Activated CD4-positive, CD25-positive, alpha-beta regulatory T cell (primary cell): ENCODE results near the gene SHISAL1.

Experiments used
- DNase-seq, 4 experiments: peaks; one replicate each; lab custom pipeline; 2025; lab: John Stamatoyannopoulos, UW

Gene SHISAL1

DNA sequence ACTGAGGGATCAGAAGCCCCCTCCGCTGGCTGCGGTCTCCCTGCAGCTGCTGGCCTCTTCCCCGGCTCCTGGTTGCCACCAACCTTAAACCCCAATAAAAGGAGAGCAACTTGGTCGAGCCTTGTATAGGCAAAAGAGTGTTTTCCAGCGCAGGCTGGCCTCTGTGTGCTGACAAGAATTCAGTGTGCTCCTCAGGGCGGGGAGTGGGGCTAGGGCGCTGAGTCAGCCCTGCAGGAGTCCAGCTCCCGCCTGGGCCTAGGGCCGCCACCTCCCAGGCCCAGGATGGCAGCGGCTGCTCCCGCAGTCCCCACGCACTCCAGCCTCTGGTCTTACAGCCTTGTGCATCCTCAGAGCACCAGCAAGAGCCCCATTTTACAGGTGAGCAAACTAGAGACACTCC, at the start of gene SHISAL1:
TSS of gene SHISAL1 (minus strand) at position 186 of the 400 bp plus-strand sequence. CDS start 12,006 bp downstream, outside the sequence.
- no peak for DNase-seq

DNA sequence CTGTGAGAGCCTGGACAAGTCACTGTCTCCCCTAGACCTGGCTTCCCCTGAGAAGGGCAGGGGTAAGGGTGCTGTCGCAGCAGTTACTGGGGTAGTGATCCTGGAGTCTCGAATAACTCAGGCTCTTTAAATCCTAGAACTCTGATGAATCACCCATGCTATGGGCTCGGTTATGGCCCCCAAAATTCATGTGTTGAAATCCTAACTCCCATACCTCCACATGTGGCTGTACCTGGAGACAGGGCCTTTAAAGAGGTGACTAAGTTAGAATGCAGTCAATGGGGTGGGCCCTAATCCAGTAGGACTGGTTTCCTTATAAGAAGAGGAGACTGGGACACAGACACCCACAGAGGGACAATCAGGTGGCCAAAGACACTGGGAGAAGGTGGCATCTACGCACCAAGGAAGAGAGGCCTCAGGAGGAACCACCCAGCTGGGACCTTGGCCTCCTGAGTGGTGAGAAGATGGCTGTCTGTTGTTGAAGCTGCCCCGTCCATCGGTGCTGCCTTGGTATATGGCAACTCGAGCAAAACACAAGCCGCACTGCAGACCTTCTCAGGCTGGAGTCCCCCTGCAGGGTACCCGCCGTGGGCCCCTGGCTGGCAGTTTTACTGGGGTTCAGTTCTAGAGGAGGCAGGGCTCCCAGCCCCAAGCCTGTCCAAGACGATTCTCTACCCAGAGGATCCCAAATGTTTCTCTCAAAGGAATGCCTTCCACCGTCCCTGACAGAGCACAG, 48.8 kb upstream of the SHISAL1 start:
- no peak for DNase-seq

DNA sequence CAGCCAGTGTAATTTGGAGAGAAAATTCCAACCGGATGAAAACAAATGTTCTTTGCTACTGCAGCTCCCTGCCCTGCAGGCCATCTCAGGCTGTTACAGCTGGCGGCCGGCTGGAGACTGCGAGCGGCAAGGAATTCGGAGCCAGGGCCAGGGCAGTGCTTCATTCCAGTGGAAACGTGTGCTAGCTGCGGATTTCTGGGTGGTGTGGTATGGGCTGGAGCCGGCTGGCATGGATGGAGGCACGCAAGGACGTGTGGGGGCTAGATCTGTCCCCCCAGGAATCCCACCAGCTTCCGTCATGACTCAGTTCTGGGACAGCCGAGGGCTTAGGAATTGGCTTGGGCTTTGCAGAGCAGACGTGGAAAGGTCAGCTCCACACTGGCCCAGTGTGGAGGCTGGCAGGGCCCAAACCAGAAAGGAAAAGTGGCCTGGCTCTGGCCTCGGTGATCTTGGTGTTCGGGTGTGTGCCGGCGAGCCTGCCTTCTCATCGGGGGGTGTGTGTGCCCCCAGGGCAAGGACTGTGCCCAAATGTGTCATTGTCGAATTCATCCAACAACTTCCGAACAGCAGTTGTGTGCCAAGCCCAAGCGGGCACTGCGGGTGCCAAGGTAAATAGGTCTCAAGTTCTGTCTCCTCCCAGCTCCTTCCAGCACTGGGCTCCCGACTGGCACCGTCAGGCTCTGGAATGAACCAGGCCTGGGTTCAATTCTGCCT, 48.1 kb upstream of the SHISAL1 start:
- no peak for DNase-seq

DNA sequence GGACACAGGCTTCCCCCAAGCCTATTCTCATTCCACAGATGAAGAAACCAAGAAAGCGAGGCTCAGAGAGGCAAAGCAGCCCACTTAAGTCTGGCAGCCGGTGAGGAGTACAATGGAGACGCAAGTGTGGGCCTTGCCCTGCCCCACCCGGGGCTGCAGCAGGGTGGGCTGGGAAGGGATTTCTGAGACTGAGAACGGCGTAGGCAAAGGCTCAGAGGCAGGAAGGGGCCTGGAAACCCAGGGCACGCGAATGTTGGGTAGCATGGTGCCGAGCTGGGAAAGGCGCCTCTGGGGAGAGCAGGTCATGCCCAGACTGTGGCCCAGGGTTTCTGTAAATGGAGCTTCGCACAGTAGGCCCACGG, 47.5 kb upstream of the SHISAL1 start:
- DNase-seq = no peak

DNA sequence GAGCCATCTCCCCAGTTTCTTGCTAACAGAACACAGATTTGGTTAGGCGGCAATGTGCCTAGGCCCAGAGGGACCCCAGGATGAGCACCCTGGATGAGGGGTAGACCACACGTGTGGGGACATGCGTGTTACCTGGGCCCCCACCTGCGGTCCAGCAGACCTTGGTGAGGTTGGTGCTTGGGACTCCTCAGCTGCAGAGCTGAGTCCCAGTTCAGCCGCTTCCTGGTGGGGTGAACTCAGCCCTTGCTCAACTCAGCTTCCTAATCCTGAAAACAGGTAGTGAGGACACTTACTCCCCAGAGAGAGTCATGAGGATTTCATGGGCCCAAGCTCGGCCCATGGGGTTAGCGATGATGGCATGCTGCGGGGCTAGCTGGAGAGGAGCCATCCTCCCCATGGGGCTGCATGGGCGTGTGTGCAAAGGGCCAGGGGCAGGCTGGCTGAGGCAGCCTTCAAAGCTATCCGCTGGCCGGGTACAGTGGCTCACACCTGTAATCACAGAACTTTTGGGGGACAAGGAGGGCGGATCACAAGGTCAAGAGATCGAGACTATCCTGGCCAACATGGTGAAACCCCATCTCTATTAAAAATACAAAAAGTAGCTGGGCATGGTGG, 46.9 kb upstream of the SHISAL1 start:
- DNase-seq = no peak

DNA sequence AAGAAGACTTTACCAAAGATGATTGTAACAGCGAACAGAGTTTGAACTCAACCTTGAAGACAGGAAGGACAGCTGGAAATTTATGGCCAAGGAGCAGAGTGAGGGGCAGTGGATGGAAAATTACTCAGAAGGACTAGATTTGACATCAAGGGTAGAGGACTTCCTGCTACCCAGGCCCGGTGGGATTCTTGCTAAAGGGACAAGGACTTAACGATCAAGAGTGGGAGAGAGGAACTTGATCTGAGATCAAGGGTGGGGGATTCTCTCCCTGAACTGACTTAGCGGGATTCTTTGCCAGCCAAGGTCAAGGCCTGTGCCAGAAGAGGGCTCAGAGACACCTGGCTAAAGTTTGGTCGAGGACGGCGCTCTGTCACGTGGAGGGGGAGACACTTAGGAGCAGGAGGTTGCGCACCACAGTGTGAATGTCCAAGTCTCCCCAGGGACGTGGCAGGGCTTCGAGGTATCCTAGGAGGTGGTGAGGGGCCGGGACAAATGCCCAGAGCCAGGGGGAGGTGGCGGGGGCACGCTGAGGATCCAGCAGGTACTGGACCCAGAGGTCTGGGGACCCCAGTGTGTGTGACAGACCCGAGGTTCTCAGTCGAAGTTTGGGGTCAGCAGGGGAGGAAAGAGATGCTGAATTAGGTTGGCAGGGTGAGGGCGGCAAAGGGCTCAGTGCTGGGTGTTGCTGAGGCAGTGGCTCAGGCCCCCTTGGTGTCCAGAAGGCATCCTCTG, 46.1 kb upstream of the SHISAL1 start:
- DNase-seq = no peak

DNA sequence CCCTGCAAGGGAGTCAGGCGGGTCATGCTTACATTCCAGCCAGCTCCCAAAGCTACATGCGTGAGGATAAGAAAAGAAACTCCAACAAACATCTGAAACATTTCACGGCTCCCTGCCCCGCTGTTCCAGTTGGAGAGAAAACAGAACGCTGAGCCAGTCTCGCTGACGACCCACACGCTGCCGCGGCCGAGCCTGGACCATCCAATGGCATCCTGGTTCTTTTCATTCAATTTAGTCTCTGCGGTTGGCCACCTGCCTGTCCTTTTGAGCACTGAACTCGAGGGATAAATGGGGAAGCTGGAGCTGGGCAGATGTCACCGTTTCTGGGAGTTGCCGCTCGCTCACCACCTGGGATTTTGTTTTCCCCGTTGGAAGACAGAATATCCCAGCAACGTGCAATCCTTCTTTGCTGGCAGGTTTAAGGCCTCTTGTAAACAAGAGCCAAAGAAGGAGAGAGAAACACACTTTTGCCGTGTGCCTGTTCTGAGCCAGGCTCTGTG, 45.3 kb upstream of the SHISAL1 start:
- DNase-seq = no peak

DNA sequence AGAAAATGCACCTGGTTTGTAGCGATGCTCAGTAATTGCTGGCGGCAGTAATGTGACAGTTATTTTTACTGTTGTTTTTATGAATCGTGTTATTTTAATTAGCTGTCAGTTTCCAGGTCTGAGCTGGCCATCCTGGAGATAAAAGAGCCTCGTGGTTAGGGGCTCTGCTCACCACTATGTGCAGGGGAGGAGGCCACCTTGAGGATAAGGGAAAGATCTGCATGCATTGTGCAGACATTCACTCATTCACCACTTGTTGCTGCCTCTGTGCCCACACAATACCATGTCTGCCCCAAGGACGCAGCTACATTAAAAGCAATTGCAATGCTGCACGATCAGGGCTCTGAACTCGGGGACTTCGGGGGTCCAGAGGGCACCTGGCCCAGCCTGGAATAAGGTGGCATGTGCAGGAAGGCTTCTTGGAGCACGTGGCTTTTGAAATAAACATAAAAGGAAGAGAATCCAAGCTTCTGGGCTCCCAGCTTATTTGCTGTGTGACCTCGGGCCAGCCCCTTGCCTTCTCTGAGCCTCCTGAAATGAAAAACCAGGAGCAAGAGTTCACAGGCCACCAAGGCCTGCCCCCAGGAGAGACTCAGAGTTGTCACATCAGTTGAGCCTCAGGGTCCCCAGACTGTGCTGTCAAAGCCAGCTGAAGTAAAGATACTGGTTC, 44.7 kb upstream of the SHISAL1 start:
- no peak for DNase-seq

DNA sequence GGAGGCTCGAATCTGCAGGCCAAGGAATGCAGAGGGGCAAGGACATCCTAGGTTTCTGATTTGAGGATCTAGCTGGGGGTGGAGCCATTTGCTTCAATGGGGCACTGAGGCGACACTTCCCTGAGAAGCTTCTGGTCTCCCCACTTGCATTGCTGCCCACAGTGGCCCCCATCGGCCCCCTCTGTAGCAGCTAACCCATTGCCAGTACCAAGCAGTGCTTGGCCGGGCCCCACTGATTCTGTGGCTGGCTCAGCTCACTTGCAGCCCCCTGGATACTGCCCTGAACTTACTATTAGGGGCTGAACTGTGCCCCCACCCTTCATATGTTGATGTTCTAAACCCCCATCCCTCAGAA, 42.9 kb upstream of the SHISAL1 start:
- DNase-seq = no peak

DNA sequence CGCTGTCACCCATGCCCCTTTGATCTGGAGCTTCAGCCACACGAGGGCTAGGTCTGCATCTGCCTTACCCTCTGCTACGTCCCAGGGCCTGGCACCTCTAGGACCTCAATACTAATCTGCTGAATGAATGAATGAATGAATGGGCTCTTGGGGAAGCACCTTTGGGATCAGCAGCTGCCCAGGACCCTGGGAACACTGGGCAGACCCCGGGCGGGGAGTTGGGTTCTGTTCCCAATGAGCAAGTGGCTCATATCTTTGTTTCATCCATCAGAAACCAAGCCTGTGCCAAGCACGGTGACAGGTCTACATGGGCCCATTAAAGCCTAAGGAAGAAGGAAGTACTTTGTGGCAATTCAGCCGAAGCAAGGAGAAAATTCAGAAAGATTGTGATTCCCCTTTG, 41.5 kb upstream of the SHISAL1 start:
- DNase-seq = no peak

DNA sequence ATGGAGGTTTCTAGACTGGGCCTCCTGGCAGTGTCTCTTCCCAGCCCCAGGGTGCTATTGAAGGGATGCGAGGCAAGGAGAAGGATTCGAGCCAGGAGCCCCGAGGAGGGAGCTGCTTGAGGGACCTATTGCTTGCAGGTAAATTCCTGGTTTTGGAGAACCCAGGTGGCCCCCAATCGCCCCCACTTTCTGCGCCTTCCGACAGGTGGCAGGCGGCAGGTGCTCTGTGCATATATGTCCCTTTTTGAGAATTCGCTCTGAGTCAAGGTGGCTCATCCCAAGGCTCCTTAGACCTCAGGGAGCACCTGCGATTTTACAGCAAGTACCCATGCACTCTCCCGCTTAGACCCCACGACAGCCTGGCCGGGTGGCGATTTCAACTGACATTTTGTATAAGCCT, 40.3 kb upstream of the SHISAL1 start:
- DNase-seq = no peak

DNA sequence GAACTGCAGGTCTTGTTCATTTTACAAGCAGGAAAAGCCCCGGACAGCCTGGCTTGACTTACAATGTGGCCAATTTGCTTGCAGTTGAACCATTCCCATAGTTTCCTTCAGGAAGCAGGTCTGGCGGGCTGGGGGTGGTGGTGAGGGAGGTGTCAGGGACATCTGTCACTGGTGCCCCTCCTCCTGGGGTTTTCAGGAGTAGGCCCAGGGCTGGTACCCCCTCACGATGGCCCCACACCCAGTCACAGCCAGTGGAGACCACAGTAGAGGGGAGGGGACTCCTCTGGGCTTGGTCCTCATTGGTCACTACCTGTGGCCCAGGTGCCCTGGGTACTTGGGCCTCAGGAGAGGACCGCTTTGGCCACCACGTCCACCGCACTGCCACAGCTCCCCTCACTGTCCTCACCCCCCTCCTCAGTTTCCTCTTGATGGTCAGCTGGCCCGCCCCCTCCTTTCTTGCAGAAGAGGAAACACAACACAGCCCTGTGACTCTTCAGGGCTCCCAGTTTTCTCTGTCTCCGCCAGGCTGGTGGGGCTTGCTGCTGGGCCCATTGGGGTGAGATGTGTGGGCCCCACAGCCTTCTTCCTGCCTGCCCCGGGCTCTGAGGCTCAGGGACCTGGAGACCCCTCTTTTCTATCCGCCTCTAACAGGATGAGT, 39.8 kb upstream of the SHISAL1 start:
- DNase-seq = no peak

DNA sequence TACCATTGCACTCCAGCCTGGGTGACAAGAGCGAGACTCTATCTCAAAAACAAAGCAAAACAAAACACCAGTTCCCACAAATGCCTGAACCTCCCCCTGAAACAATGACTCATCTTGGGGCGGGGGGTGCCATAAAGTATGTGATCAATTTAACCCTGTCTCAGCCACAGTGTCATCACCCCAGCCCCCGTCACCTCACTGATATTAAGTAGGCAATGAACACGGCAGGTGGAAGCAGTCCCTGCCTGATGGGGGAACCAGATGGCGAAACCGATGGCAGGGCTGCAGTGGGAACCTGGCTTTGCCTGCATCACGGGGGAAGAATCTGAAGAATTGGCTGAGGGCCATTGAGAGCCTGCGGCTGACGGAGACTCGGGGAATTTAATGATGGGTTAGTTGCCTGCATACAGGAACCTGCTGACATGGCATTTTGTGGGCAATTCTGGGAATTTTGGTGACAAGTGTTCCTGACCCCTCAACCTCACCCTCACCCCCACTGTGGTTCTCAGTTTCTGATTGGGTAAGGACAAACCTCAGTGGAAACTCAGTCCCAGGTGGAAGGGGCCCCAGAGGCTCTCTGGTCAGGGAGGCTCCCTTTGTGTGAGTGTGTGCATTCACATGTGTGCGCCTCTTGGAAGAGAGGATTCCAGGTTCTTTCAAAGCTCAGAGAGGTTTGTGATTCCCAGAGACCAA, 39.1 kb upstream of the SHISAL1 start:
- no peak for DNase-seq

DNA sequence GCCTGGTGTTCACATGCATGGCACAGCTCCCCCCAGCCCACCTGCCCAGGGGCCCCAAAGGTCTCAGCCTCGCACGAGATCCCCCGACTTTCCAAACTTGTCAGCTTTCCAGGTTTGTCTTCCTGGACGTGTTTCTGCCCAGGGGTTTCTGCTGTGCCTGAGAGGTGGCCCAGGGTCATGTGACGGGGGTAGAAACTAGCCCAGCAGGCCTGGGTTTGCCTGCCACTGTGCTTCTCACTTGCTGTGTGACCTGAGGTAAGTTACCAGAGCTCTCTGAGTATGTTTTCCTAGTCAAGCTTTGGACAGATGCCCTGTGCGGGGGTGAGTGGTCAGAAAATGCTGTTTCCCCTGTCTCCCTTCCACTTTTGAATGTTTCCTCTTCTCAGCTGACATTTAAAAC, 38.3 kb upstream of the SHISAL1 start:
- no peak for DNase-seq

DNA sequence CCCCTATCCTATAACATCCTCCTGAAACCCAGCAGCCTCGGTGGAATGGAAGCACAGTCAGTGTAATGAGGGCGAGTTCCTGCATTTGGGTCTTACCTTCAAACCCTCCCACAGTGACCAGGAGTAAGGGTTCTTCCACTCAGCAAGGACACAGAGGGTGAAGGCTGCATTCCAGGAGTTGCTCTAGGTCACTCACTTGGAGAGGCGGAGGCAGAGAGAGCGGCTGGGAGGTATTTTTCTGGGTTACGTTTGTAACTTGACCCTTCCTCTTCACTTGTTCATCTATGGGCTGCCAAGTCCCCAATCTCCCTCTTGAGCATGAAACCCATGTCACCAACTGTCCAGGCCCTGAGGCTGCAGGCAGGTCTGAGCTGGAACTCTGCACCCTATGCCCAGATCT, 36.8 kb upstream of the SHISAL1 start:
- no peak for DNase-seq

DNA sequence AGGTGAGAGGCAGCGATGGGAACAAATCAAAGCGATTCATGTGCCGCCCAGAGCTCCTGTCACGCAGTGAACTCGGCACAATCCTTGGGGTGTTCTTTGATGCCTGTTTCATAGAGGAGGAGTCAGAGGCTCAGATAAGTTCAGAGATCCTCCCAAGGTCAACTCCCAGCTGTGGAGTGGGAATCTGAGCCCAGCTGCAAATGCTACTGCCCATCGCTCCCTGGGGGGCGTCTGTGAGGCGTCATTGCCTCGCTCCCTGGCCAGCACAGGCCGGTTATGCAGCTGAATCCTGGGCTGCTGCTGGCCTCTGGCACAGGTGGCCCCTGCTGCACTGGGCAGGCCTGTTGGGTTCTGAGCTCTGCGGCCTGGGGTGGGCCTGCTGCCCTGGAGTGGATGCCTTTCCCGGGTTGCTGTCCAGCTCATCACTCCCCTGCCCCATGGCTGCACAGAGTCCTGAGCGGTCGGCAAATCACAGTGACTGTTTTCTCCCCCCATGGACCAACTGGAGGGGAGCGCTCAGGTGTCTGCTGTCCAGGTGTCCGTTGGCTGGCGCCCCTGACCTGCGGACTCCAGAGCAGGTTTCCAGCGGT, 36.3 kb upstream of the SHISAL1 start:
- DNase-seq = no peak

DNA sequence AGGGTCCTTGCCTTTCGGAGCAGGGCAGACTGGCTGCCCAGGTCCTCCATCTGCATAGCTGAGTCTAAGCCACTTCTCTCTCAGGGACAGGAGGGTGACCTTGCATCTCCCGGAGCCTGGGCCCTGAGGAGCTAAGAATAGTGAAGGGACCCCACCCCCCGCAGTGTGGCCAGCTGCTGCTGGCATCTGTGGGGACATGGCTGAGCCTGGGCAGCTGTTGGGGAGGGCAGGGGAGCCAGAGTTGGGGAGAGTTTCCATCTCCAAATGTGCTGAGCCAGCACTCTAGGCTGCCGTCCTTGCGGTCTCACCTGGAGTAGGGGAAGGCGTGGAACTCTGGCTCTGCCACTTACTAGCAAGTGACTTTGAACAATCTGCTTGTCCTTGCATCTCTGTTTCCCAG, 34.8 kb upstream of the SHISAL1 start:
- no peak for DNase-seq

DNA sequence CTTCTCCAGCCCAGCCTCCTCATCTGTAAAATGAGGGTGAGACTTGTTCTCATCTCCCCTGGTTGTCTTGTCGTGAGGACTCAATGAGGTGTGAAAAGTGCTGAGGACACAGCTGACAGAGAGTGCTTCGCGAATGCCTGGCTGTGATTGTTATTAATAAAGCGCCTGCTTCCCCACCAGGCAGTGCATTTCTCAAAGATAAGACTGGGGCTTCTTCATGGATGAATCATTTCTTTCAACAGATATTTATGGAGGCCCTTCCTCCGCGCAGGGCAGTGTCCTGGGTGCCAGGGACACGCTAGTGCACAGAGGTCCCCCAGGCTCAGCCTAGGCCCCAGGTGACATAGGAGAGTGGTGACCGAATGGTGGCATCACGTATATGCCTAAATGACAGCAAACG, 34.3 kb upstream of the SHISAL1 start:
- DNase-seq = no peak

DNA sequence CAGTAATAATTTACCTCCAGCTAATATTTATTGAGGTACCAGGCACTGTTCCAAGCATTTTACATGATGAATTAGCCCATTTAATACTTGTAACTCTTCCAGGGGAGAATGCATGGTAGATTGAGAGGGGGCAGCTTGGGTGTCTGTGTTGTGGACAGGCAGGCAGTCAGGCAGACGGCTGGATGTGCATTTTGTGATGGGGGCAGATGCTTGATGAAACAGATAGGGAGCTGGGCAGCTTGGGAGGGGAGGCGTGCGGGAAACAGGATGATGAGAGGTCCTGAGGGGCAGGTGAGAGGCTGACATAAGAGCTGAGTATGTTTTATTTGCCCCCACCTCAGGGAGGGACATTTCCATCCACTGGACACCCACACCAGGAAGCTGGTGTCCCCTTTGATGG, 33.1 kb upstream of the SHISAL1 start:
- no peak for DNase-seq

DNA sequence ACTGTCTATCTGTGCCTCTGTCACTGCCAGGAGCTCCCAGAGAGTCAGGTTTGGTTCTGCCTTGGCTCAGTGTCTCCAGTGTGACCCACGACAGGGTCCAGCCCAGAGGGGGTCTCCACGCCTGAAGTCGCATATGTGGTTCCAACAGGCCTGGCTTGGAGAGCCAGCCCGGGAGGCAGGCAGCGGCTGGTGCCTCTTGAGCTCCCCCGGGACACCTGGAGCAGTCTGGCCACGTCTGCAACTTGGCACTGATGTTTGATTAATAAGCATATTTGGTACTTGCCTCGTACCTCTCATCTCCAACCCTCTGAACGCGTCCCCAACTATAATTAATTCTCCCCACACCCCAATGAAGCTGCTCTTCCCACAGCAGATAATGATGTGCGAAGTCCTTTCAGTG, 31.7 kb upstream of the SHISAL1 start:
- no peak for DNase-seq
